Measurements from ENCODE around the gene LANCL2.

Gene LANCL2, protein sequence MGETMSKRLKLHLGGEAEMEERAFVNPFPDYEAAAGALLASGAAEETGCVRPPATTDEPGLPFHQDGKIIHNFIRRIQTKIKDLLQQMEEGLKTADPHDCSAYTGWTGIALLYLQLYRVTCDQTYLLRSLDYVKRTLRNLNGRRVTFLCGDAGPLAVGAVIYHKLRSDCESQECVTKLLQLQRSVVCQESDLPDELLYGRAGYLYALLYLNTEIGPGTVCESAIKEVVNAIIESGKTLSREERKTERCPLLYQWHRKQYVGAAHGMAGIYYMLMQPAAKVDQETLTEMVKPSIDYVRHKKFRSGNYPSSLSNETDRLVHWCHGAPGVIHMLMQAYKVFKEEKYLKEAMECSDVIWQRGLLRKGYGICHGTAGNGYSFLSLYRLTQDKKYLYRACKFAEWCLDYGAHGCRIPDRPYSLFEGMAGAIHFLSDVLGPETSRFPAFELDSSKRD

DNA sequence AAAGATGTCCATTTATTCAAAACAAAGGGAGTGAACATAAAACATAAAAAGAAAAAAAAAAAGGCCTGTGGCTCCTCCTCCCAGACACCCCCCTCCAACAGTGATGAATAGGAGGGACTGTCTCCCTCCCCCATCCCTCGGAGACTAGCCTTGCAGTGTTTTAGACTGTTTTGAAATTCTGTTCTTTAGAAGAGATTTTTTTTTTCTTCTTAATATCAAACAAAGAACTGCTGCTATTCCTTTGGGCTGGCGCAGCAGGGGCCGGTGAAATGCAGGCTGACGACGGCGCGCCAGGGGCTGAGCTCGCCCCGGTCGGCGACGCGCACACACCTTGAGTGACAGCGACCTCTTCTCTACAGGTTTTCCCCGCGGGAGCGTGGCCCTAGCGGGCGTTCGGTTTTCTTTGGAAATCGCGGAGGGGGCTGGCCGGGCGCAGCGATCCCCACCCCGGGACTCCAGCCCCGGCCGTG is at the start of gene LANCL2:
TSS of gene LANCL2 (plus strand) at position 133 of the 470 bp plus-strand sequence. CDS start 689 bp downstream, outside the sequence.
- in situ Hi-C loops (cut with HindIII; ENCODE audit: low pct_ligation_motif_present, low sequenced_read_pairs): no loop called here
- TF ChIP-seq CTCF (IDR thresholded peaks at IDR 0.05; ENCODE audit: low read depth, low read length, missing control alignments): no peak
- Histone ChIP-seq H3K4me3 (ENCODE audit: low read depth, low read length) (peak within 1 kb of the TSS; percentile 96), H3K27ac (peak within 1 kb of the TSS; percentile 98), H3K27me3 (replicated peaks) (no peaks in the 10 kb centered on the region), H3K36me3 (replicated peaks) (no peaks in the 10 kb centered on the region)
- no peak for DNase-seq

- H3K4me3 ChIP-seq (ENCODE audit: low read depth, low read length): no peak overlapping the region
- no peak overlapping the region for H3K27ac ChIP-seq
- no peaks in the 10 kb centered on the region for H3K36me3 ChIP-seq (replicated peaks)
- no peaks in the 10 kb centered on the region for H3K27me3 ChIP-seq (replicated peaks)
- in situ Hi-C loops (cut with HindIII; ENCODE audit: low pct_ligation_motif_present, low sequenced_read_pairs): no loop called here
- peak; percentile 92 for DNase-seq
- no peak for TF ChIP-seq CTCF (IDR thresholded peaks at IDR 0.05; ENCODE audit: low read depth, low read length, missing control alignments)
Observed at GRCh38 chr7:55325371-55325792, 39.8 kb upstream of the LANCL2 start.

DNA sequence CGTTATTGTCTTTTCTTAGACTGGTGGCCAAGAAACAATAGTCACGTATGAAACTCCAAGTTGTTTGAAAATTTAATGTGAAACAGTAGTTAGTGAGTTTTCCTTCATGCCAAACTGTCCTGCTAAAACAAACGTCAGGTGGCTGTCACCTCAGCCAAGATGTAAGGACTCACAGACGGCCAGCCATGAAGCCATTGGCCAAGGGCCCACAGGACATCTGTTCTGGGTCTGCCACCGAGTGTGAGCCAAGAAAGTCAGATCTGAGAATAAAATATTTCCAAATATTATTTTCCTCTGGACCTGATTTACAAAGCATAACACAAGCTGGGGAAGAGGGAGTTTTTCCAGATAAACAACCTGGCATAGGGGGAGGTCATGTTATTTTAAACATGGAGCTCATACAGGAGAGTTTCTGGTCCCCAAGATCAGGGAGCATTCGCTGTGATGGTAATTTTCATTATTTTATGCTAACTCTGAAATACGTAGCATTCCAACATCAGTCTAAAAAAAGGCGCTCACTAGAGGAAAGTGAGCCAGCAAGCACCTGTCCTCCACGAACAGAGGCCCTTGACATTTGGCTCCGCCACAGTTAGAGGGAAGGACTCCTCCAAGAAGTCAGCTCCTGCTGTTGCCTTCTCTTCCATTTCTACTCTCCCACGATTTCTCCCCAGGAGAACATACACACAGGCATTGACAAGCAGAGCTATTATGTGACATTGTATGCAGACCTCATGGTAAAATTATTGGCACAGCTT is 38.9 kb upstream of the LANCL2 start:
- TF ChIP-seq CTCF (IDR thresholded peaks at IDR 0.05; ENCODE audit: low read depth, low read length, missing control alignments): no peak
- in situ Hi-C loops (cut with HindIII; ENCODE audit: low pct_ligation_motif_present, low sequenced_read_pairs): no loop called here
- no peak overlapping the region for H3K4me3 ChIP-seq (ENCODE audit: low read depth, low read length)
- DNase-seq: no peak
- H3K36me3 ChIP-seq (replicated peaks): no peaks in the 10 kb centered on the region
- no peaks in the 10 kb centered on the region for H3K27me3 ChIP-seq (replicated peaks)
- H3K27ac ChIP-seq: no peak overlapping the region

DNA sequence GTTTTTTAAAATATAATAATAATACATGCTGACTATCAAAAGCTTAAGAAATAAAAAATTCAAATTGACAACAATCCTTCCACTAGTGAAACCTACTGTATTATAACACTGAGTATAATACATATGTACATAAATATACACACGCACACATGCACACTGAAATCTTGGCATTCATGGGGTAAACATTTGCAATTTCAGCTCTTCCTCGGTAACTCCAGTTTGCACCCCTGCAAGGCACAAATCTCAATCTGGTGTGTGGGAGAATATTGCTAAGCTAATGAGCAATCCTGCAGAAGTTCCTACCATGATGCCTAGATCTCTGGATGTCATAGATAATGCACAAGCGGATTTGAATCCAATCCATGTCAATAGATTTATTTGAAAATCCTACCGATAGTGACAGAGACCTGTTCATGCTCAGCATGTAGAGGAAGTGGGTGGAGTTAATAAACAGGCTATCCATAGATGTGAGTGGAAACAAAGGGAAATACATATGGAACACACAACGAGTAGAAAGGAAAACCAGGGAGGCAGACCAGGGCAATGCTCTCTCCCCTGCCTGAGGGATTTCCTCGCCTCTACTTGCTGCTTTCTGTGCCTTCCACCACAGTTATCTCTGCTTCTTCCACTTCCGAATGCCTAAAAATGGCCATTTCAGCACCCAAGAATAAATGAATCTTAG is 38.1 kb upstream of the LANCL2 start:
- Histone ChIP-seq H3K27me3 (replicated peaks) (no peaks in the 10 kb centered on the region), H3K4me3 (ENCODE audit: low read depth, low read length) (no peak overlapping the region), H3K27ac (no peak overlapping the region), H3K36me3 (replicated peaks) (no peaks in the 10 kb centered on the region)
- no peak for DNase-seq
- no peak for TF ChIP-seq CTCF (IDR thresholded peaks at IDR 0.05; ENCODE audit: low read depth, low read length, missing control alignments)
- in situ Hi-C loops (cut with HindIII; ENCODE audit: low pct_ligation_motif_present, low sequenced_read_pairs): no loop called here

DNA sequence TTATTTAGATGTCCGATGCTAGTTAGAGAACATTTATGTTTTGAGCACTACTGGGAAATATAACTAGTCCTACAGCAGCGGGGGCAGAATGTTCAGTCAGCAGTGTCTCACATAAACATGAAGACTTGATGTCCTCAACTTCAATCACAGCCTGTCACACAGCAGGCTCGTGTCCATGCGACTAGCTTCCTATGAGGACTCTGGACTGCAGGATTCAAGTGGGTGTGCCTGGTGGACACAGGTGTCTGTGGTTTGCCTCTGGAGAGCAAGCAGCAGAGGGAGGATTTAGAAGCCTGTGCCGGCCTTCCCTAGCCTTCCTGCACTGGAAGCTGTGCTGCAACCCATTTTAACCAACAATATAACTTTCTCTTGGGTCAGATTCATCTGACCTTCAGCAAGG is 30.0 kb upstream of the LANCL2 start:
- TF ChIP-seq CTCF (IDR thresholded peaks at IDR 0.05; ENCODE audit: low read depth, low read length, missing control alignments): no peak
- no peak overlapping the region for H3K27ac ChIP-seq
- in situ Hi-C loops (cut with HindIII; ENCODE audit: low pct_ligation_motif_present, low sequenced_read_pairs): no loop called here
- H3K36me3 ChIP-seq (replicated peaks): no peaks in the 10 kb centered on the region
- no peaks in the 10 kb centered on the region for H3K27me3 ChIP-seq (replicated peaks)
- DNase-seq: no peak
- no peak overlapping the region for H3K4me3 ChIP-seq (ENCODE audit: low read depth, low read length)
